K562 (cell line): ENCODE data around the gene BMAL1. TPM values are rescaled to one million over a fixed set of nuclear protein-coding genes. Genes with fewer than 3 reads are reported as not detected.

Source experiments
- BCL6 ChIP-seq: fragments of 250-450 bp; sonication (Bioruptor Pico); IDR thresholded peaks from 2 replicates; pipeline ENCODE4 v1.4.0; 2020
- HNRNPUL1 ChIP-seq: fragments of 200-400 bp; formaldehyde crosslinking; IDR thresholded peaks from 2 replicates; pipeline ENCODE4 v1.6.1; 2017; ENCODE audit warnings: low read length
- KDM4B ChIP-seq, 2 experiments: fragments of 450-650 bp in 1 of 2; sonication (generic) in 1 of 2; IDR thresholded peaks; 2 replicates each; pipeline ENCODE4 v1.6.1; 2016 to 2017; ENCODE audit warnings: borderline replicate concordance in 2 of 2, antibody characterized with exemption in 1 of 2, low read depth in 1 of 2, mild to moderate bottlenecking in 1 of 2
- L3MBTL2 ChIP-seq: fragments of 450-650 bp; IDR thresholded peaks from 2 replicates; pipeline ENCODE4 v1.6.1; 2016; ENCODE audit warnings: mild to moderate bottlenecking, moderate library complexity
- NFIX ChIP-seq: fragments of 250-450 bp; sonication (Bioruptor Pico); IDR thresholded peaks from 2 replicates; pipeline ENCODE4 v1.4.0; 2020; ENCODE audit warnings: low read depth, mild to moderate bottlenecking, moderate library complexity
- PCBP2 ChIP-seq: fragments of 200-400 bp; formaldehyde crosslinking; IDR thresholded peaks from 2 replicates; pipeline ENCODE4 v1.6.1; 2018; ENCODE audit warnings: low read length, low read depth, mild to moderate bottlenecking, moderate library complexity; ENCODE audit not compliant: poor library complexity, severe bottlenecking
- RBM14 ChIP-seq: fragments of 200-400 bp; formaldehyde crosslinking; IDR thresholded peaks from 2 replicates; pipeline ENCODE4 v1.6.1; 2018; ENCODE audit warnings: low read depth, mild to moderate bottlenecking, low read length, moderate library complexity, borderline replicate concordance; ENCODE audit not compliant: insufficient read depth
- RBM17 ChIP-seq: fragments of 200-400 bp; formaldehyde crosslinking; IDR thresholded peaks from 2 replicates; pipeline ENCODE4 v1.6.1; 2017; ENCODE audit warnings: low read depth, mild to moderate bottlenecking, low read length, borderline replicate concordance
- ZBED1 ChIP-seq: IDR thresholded peaks from 2 replicates; pipeline ENCODE4 v1.6.1; 2014
- ZNF696 ChIP-seq: fragments of 250-450 bp; sonication (Bioruptor Pico); conservative IDR thresholded peaks from 2 replicates; pipeline ENCODE4 v1.4.0; 2020; ENCODE audit warnings: mild to moderate bottlenecking, moderate library complexity
- polyA plus RNA-seq, 8 experiments: library from polyadenylated mRNA; depleted of rRNA in 4 of 8; stranded (reverse) in 5 of 8; unstranded in 3 of 8; fragments of >200 nt; fragmentation: Nextera tagmentation in 2 of 8; fragmentation: Illumina TruSeq in 1 of 8; extraction: Ambion mirVana in 2 of 8; extraction: Trizol in 1 of 8; gene quantifications; 2 replicates each; pipeline versions ENCODE4 v1.2.1 to v1.2.3, GENCODE V29; 2011 to 2014; ENCODE audit warnings: inconsistent platforms in 1 of 8, missing spikeins in 1 of 8
- total RNA-seq, 7 experiments: library from RNA; depleted of rRNA in 6 of 7; stranded (reverse); fragments of >200 nt in 6 of 7; fragmentation: Illumina TruSeq in 2 of 7; extraction: Trizol in 2 of 7; gene quantifications; 2 replicates each; pipeline versions ENCODE4 v1.2.1 to v1.2.3, GENCODE V29; 2011 to 2021; ENCODE audit warnings: low replicate concordance in 1 of 7
- TF ChIP-seq, protein P1 (sequence below): sonication (generic); IDR thresholded peaks from 2 replicates; pipeline ENCODE4 v1.6.1; 2016
- TF ChIP-seq, protein P2 (sequence below), 2 experiments: fragments of 450-650 bp; IDR thresholded peaks; 2 replicates each; pipeline ENCODE4 v1.6.1; 2018; ENCODE audit warnings: mild to moderate bottlenecking in 2 of 2, low read depth in 1 of 2; ENCODE audit not compliant: partially characterized antibody in 2 of 2
- TF ChIP-seq, protein P3 (sequence below): fragments of 250-450 bp; sonication (Bioruptor Pico); IDR thresholded peaks from 2 replicates; pipeline ENCODE4 v1.5.0; 2022; ENCODE audit warnings: mild to moderate bottlenecking
- TF ChIP-seq, protein P4 (sequence below): sonication (generic); formaldehyde crosslinking; IDR thresholded peaks from 2 replicates; pipeline ENCODE4 v1.8.1; 2022; ENCODE audit warnings: missing genetic modification reagents
- TF ChIP-seq, protein P5 (sequence below): sonication (generic); formaldehyde crosslinking; IDR thresholded peaks from 2 replicates; pipeline ENCODE4 v1.8.0; 2022; ENCODE audit warnings: mild to moderate bottlenecking, missing genetic modification reagents, borderline replicate concordance

Gene BMAL1
- total and polyA plus RNA-seq, 9 of the 15 experiments (the other 6 are each of a cell fraction or from before 2014, with no cell fraction given), result 0.14 to 2.4 (median 0.64) TPM

DNA sequence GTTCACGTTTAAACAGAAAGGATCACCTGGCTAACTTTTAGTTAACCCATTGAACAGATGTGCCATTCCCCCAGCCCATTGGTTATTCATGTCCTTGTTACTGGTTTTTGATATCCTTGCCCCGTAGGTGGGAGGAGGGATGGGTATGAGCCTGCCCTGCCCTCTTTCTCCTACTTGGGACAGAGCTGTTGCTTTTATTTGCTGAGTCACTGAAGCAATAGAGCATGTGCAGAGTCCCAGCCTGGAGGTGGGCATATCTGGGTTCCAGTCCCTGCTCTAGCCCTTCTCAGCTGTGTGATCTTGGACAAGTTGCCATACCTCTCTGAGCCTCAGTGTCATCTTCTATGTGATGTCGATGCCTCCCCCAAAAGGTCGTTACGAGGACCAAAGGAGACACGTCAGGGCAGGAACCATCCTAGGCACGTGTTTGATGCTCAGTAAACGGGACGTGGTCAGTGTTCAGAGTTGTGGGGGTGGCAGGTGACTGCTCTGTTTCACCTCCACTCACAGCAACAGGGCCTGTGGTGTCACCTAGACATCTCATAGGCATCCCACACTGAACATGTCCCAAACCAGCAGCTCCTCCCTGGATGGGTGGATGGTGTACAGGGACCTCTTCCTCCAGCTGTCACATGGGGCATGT lies 61.0 kb downstream of the BMAL1 start (continued):
- TF ChIP-seq ZBED1 (no peak), RBM14 (no peak), BCL6 (CRISPR knock-in tag) (no peak), ZNF696 (CRISPR knock-in tag) (no peak), NFIX (CRISPR knock-in tag) (no peak), HNRNPUL1 (no peak), KDM4B (IDR thresholded peaks at IDR 0.05; ENCODE audit: borderline replicate concordance in 2 of 2, low read depth in 1 of 2) (no peak), L3MBTL2 (0 out of 2 replicates have a peak, but pooled peaks have one; percentile 17), PCBP2 (no peak), RBM17 (no peak)
- TF ChIP-seq, protein P1, sequence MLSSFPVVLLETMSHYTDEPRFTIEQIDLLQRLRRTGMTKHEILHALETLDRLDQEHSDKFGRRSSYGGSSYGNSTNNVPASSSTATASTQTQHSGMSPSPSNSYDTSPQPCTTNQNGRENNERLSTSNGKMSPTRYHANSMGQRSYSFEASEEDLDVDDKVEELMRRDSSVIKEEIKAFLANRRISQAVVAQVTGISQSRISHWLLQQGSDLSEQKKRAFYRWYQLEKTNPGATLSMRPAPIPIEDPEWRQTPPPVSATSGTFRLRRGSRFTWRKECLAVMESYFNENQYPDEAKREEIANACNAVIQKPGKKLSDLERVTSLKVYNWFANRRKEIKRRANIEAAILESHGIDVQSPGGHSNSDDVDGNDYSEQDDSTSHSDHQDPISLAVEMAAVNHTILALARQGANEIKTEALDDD, result peak; percentile 61; the same call in 1 of the 2 replicates
- TF ChIP-seq, protein P2, sequence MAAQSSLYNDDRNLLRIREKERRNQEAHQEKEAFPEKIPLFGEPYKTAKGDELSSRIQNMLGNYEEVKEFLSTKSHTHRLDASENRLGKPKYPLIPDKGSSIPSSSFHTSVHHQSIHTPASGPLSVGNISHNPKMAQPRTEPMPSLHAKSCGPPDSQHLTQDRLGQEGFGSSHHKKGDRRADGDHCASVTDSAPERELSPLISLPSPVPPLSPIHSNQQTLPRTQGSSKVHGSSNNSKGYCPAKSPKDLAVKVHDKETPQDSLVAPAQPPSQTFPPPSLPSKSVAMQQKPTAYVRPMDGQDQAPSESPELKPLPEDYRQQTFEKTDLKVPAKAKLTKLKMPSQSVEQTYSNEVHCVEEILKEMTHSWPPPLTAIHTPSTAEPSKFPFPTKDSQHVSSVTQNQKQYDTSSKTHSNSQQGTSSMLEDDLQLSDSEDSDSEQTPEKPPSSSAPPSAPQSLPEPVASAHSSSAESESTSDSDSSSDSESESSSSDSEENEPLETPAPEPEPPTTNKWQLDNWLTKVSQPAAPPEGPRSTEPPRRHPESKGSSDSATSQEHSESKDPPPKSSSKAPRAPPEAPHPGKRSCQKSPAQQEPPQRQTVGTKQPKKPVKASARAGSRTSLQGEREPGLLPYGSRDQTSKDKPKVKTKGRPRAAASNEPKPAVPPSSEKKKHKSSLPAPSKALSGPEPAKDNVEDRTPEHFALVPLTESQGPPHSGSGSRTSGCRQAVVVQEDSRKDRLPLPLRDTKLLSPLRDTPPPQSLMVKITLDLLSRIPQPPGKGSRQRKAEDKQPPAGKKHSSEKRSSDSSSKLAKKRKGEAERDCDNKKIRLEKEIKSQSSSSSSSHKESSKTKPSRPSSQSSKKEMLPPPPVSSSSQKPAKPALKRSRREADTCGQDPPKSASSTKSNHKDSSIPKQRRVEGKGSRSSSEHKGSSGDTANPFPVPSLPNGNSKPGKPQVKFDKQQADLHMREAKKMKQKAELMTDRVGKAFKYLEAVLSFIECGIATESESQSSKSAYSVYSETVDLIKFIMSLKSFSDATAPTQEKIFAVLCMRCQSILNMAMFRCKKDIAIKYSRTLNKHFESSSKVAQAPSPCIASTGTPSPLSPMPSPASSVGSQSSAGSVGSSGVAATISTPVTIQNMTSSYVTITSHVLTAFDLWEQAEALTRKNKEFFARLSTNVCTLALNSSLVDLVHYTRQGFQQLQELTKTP (IDR thresholded peaks at IDR 0.05; ENCODE audit: low read depth in 1 of 2, partially characterized antibody in 2 of 2), result no peak
- TF ChIP-seq, protein P3, sequence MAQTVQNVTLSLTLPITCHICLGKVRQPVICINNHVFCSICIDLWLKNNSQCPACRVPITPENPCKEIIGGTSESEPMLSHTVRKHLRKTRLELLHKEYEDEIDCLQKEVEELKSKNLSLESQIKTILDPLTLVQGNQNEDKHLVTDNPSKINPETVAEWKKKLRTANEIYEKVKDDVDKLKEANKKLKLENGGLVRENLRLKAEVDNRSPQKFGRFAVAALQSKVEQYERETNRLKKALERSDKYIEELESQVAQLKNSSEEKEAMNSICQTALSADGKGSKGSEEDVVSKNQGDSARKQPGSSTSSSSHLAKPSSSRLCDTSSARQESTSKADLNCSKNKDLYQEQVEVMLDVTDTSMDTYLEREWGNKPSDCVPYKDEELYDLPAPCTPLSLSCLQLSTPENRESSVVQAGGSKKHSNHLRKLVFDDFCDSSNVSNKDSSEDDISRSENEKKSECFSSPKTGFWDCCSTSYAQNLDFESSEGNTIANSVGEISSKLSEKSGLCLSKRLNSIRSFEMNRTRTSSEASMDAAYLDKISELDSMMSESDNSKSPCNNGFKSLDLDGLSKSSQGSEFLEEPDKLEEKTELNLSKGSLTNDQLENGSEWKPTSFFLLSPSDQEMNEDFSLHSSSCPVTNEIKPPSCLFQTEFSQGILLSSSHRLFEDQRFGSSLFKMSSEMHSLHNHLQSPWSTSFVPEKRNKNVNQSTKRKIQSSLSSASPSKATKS (CRISPR knock-in tag), result no peak
- TF ChIP-seq, protein P4, sequence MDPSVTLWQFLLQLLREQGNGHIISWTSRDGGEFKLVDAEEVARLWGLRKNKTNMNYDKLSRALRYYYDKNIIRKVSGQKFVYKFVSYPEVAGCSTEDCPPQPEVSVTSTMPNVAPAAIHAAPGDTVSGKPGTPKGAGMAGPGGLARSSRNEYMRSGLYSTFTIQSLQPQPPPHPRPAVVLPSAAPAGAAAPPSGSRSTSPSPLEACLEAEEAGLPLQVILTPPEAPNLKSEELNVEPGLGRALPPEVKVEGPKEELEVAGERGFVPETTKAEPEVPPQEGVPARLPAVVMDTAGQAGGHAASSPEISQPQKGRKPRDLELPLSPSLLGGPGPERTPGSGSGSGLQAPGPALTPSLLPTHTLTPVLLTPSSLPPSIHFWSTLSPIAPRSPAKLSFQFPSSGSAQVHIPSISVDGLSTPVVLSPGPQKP (CRISPR knock-in tag), result no peak
- TF ChIP-seq, protein P5, sequence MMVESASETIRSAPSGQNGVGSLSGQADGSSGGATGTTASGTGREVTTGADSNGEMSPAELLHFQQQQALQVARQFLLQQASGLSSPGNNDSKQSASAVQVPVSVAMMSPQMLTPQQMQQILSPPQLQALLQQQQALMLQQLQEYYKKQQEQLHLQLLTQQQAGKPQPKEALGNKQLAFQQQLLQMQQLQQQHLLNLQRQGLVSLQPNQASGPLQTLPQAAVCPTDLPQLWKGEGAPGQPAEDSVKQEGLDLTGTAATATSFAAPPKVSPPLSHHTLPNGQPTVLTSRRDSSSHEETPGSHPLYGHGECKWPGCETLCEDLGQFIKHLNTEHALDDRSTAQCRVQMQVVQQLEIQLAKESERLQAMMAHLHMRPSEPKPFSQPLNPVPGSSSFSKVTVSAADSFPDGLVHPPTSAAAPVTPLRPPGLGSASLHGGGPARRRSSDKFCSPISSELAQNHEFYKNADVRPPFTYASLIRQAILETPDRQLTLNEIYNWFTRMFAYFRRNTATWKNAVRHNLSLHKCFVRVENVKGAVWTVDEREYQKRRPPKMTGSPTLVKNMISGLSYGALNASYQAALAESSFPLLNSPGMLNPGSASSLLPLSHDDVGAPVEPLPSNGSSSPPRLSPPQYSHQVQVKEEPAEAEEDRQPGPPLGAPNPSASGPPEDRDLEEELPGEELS (CRISPR knock-in tag), result no peak
